HEK293 (cell line): ENCODE results near the gene GAL3ST2.

ENCODE experiments used
- CTCF ChIP-seq: fragments of 450-650 bp; formaldehyde crosslinking; IDR thresholded peaks from 2 replicates; pipeline ENCODE4 v1.5.1; 2016; ENCODE audit warnings: missing biosample characterization, missing genetic modification characterization
- PRDM2 ChIP-seq: fragments of 450-650 bp; formaldehyde crosslinking; IDR thresholded peaks from 2 replicates; pipeline ENCODE4 v1.5.1; 2016; ENCODE audit warnings: missing biosample characterization, missing genetic modification characterization, borderline replicate concordance
- ZBTB10 ChIP-seq: fragments of 450-650 bp; formaldehyde crosslinking; IDR thresholded peaks from 2 replicates; pipeline ENCODE4 v1.5.1; 2016; ENCODE audit warnings: missing biosample characterization, missing genetic modification characterization
- TF ChIP-seq, protein P1 (sequence below): fragments of 450-650 bp; formaldehyde crosslinking; IDR thresholded peaks from 2 replicates; pipeline ENCODE4 v1.5.1; 2016; ENCODE audit warnings: missing biosample characterization, missing genetic modification characterization
- TF ChIP-seq, protein P2 (sequence below): fragments of 450-650 bp; formaldehyde crosslinking; IDR thresholded peaks from 2 replicates; pipeline ENCODE4 v1.5.1; 2016; ENCODE audit warnings: missing biosample characterization, missing genetic modification characterization
- TF ChIP-seq, protein P3 (sequence below): fragments of 450-650 bp; formaldehyde crosslinking; optimal IDR thresholded peaks from 2 replicates; pipeline ENCODE3; 2016; ENCODE audit warnings: missing biosample characterization, mild to moderate bottlenecking, missing genetic modification characterization
- TF ChIP-seq, protein P4 (sequence below): fragments of 450-650 bp; formaldehyde crosslinking; IDR thresholded peaks from 2 replicates; pipeline ENCODE4 v1.5.1; 2017; ENCODE audit warnings: missing biosample characterization, missing genetic modification characterization
- TF ChIP-seq, protein P5 (sequence below): fragments of 450-650 bp; formaldehyde crosslinking; IDR thresholded peaks from 2 replicates; pipeline ENCODE4 v1.5.1; 2016; ENCODE audit warnings: missing biosample characterization, missing genetic modification characterization, borderline replicate concordance

GRCh38 chr2:241743620-241744019 is 33.0 kb upstream of the GAL3ST2 start:
- TF ChIP-seq CTCF (tag by site-specific recombination) (no peak), ZBTB10 (tag by site-specific recombination) (no peak), PRDM2 (no peak)
- TF ChIP-seq, protein P1, sequence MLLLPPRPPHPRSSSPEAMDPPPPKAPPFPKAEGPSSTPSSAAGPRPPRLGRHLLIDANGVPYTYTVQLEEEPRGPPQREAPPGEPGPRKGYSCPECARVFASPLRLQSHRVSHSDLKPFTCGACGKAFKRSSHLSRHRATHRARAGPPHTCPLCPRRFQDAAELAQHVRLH (tag by site-specific recombination): no peak
- TF ChIP-seq, protein P2, sequence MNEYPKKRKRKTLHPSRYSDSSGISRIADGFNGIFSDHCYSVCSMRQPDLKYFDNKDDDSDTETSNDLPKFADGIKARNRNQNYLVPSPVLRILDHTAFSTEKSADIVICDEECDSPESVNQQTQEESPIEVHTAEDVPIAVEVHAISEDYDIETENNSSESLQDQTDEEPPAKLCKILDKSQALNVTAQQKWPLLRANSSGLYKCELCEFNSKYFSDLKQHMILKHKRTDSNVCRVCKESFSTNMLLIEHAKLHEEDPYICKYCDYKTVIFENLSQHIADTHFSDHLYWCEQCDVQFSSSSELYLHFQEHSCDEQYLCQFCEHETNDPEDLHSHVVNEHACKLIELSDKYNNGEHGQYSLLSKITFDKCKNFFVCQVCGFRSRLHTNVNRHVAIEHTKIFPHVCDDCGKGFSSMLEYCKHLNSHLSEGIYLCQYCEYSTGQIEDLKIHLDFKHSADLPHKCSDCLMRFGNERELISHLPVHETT: no peak
- TF ChIP-seq, protein P3, sequence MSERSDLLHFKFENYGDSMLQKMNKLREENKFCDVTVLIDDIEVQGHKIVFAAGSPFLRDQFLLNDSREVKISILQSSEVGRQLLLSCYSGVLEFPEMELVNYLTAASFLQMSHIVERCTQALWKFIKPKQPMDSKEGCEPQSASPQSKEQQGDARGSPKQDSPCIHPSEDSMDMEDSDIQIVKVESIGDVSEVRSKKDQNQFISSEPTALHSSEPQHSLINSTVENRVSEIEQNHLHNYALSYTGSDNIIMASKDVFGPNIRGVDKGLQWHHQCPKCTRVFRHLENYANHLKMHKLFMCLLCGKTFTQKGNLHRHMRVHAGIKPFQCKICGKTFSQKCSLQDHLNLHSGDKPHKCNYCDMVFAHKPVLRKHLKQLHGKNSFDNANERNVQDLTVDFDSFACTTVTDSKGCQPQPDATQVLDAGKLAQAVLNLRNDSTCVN (tag by site-specific recombination): no peak
- TF ChIP-seq, protein P4, sequence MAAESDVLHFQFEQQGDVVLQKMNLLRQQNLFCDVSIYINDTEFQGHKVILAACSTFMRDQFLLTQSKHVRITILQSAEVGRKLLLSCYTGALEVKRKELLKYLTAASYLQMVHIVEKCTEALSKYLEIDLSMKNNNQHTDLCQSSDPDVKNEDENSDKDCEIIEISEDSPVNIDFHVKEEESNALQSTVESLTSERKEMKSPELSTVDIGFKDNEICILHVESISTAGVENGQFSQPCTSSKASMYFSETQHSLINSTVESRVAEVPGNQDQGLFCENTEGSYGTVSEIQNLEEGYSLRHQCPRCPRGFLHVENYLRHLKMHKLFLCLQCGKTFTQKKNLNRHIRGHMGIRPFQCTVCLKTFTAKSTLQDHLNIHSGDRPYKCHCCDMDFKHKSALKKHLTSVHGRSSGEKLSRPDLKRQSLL (tag by site-specific recombination): no peak
- TF ChIP-seq, protein P5, sequence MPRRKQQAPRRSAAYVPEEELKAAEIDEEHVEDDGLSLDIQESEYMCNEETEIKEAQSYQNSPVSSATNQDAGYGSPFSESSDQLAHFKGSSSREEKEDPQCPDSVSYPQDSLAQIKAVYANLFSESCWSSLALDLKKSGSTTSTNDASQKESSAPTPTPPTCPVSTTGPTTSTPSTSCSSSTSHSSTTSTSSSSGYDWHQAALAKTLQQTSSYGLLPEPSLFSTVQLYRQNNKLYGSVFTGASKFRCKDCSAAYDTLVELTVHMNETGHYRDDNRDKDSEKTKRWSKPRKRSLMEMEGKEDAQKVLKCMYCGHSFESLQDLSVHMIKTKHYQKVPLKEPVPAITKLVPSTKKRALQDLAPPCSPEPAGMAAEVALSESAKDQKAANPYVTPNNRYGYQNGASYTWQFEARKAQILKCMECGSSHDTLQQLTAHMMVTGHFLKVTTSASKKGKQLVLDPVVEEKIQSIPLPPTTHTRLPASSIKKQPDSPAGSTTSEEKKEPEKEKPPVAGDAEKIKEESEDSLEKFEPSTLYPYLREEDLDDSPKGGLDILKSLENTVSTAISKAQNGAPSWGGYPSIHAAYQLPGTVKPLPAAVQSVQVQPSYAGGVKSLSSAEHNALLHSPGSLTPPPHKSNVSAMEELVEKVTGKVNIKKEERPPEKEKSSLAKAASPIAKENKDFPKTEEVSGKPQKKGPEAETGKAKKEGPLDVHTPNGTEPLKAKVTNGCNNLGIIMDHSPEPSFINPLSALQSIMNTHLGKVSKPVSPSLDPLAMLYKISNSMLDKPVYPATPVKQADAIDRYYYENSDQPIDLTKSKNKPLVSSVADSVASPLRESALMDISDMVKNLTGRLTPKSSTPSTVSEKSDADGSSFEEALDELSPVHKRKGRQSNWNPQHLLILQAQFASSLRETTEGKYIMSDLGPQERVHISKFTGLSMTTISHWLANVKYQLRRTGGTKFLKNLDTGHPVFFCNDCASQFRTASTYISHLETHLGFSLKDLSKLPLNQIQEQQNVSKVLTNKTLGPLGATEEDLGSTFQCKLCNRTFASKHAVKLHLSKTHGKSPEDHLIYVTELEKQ (tag by site-specific recombination): no peak
